ENCODE results near the gene EDC4.
"Not testable (repeated sequence)": the region's sequence is repeated elsewhere in the genome, so short reads cannot be mapped to it uniquely, and the experiment has no call there.

EDC4 gene

GRCh38 chr16:67855789-67856188 is 17.1 kb upstream of the EDC4 start:
- no peak overlapping the region for H3K27ac ChIP-seq (ENCODE audit: low read length)
- peaks cover 8% of the 10 kb centered on the region for H3K36me3 ChIP-seq (ENCODE audit: control insufficient read depth, low read depth, low read length)
- peaks cover 20% of the 10 kb centered on the region for H3K4me1 ChIP-seq (ENCODE audit: control insufficient read depth, low read depth, low read length)
- no peak overlapping the region for H3K4me3 ChIP-seq (ENCODE audit: low read length)
- H3K27me3 ChIP-seq (ENCODE audit: control insufficient read depth, insufficient read depth, low read length): no peaks in the 10 kb centered on the region
- H3K9ac ChIP-seq (ENCODE audit: low read length): no peak overlapping the region
- H3K9me3 ChIP-seq (ENCODE audit: control insufficient read depth, low read depth, low read length): no peaks in the 10 kb centered on the region

DNA sequence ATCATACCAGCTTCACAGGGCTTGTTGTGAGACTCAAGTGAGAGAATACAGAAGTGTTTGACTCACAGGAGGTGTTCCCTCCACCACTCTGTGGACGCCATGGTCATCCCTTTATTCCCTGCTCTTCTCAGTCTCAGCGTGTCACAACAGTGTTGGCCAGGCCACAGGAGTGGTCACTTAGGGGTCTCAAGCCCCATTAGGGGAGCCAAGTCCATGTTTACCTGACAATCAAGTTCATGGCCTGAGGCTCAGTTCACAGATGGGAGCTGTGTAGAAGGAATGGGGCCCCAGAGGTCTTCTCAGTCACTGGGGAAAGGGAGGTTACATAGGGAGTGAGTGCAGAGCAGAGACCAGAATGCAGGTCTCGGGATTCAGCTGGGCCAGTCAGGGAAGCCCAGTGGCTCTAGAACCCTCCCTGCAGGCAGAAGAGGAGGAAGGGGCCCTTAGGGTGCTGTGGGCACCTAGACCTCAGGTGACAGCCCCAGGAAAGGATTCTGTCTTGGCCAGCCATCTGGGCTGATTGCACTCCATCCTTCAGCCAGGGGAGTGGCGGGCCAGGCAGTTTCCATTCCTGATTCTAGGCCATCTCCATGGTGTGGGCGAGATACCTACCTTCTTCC is 15.8 kb upstream of the EDC4 start:
- H3K27ac ChIP-seq (ENCODE audit: low read length): peak overlapping the region; percentile 74
- peaks cover 20% of the 10 kb centered on the region for H3K4me1 ChIP-seq (ENCODE audit: control insufficient read depth, low read depth, low read length)
- H3K27me3 ChIP-seq (ENCODE audit: control insufficient read depth, insufficient read depth, low read length): no peaks in the 10 kb centered on the region
- H3K9ac ChIP-seq (ENCODE audit: low read length): peak overlapping the region; percentile 64
- peak overlapping the region; percentile 31 for H3K4me3 ChIP-seq (ENCODE audit: low read length)
- peaks cover 10% of the 10 kb centered on the region for H3K36me3 ChIP-seq (ENCODE audit: control insufficient read depth, low read depth, low read length)
- H3K9me3 ChIP-seq (ENCODE audit: control insufficient read depth, low read depth, low read length): no peaks in the 10 kb centered on the region

- peak overlapping the region; percentile 64 for H3K9ac ChIP-seq (ENCODE audit: low read length)
- peak overlapping the region; percentile 84 for H3K27ac ChIP-seq (ENCODE audit: low read length)
- H3K27me3 ChIP-seq (ENCODE audit: control insufficient read depth, insufficient read depth, low read length): no peaks in the 10 kb centered on the region
- H3K4me1 ChIP-seq (ENCODE audit: control insufficient read depth, low read depth, low read length): peaks cover 20% of the 10 kb centered on the region
- H3K9me3 ChIP-seq (ENCODE audit: control insufficient read depth, low read depth, low read length): no peaks in the 10 kb centered on the region
- H3K36me3 ChIP-seq (ENCODE audit: control insufficient read depth, low read depth, low read length): peaks cover 8% of the 10 kb centered on the region
- H3K4me3 ChIP-seq (ENCODE audit: low read length): peak overlapping the region; percentile 31
Measured at GRCh38 chr16:67857547-67858233, 15.2 kb upstream of the EDC4 start.

- peak overlapping the region; percentile 60 for H3K9ac ChIP-seq (ENCODE audit: low read length)
- peaks cover 8% of the 10 kb centered on the region for H3K36me3 ChIP-seq (ENCODE audit: control insufficient read depth, low read depth, low read length)
- peak overlapping the region; percentile 26 for H3K4me3 ChIP-seq (ENCODE audit: low read length)
- H3K4me1 ChIP-seq (ENCODE audit: control insufficient read depth, low read depth, low read length): peaks cover 20% of the 10 kb centered on the region
- H3K9me3 ChIP-seq (ENCODE audit: control insufficient read depth, low read depth, low read length): no peaks in the 10 kb centered on the region
- H3K27me3 ChIP-seq (ENCODE audit: control insufficient read depth, insufficient read depth, low read length): no peaks in the 10 kb centered on the region
- H3K27ac ChIP-seq (ENCODE audit: low read length): peak overlapping the region; percentile 84
Measured at GRCh38 chr16:67858500-67858899, 14.4 kb upstream of the EDC4 start.

GRCh38 chr16:67860589-67861398 is 12.1 kb upstream of the EDC4 start:
- no peaks in the 10 kb centered on the region for H3K27me3 ChIP-seq (ENCODE audit: control insufficient read depth, insufficient read depth, low read length)
- H3K4me1 ChIP-seq (ENCODE audit: control insufficient read depth, low read depth, low read length): peaks cover 20% of the 10 kb centered on the region
- no peaks in the 10 kb centered on the region for H3K9me3 ChIP-seq (ENCODE audit: control insufficient read depth, low read depth, low read length)
- peaks cover 13% of the 10 kb centered on the region for H3K36me3 ChIP-seq (ENCODE audit: control insufficient read depth, low read depth, low read length)
- no peak overlapping the region for H3K4me3 ChIP-seq (ENCODE audit: low read length)
- no peak overlapping the region for H3K27ac ChIP-seq (ENCODE audit: low read length)
- H3K9ac ChIP-seq (ENCODE audit: low read length): no peak overlapping the region

DNA sequence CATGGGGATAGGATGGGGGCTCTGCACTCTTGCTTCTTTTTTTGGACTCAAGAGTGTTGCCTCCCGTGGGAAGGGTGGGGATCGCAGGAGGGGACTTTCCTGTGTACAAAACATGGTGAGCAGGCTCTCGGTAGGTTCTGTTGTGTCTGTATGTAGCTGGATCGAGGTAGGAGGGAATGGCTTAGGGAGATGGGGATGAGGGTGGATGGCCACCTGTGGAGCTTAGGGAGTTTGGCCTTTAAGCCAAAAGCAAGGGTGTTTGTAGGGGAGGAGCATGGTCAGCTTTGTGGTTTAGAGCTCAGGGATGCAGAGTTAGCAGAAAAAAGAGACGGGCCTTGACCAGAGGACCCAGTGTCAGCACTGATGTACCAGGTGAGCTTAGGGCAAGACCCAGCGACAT is 11.0 kb upstream of the EDC4 start:
- Histone ChIP-seq H3K27ac (ENCODE audit: low read length) (no peak overlapping the region), H3K36me3 (ENCODE audit: control insufficient read depth, low read depth, low read length) (peaks cover 13% of the 10 kb centered on the region), H3K9ac (ENCODE audit: low read length) (no peak overlapping the region), H3K4me3 (ENCODE audit: low read length) (no peak overlapping the region), H3K9me3 (ENCODE audit: control insufficient read depth, low read depth, low read length) (no peaks in the 10 kb centered on the region), H3K27me3 (ENCODE audit: control insufficient read depth, insufficient read depth, low read length) (no peaks in the 10 kb centered on the region), H3K4me1 (ENCODE audit: control insufficient read depth, low read depth, low read length) (peaks cover 16% of the 10 kb centered on the region)

DNA sequence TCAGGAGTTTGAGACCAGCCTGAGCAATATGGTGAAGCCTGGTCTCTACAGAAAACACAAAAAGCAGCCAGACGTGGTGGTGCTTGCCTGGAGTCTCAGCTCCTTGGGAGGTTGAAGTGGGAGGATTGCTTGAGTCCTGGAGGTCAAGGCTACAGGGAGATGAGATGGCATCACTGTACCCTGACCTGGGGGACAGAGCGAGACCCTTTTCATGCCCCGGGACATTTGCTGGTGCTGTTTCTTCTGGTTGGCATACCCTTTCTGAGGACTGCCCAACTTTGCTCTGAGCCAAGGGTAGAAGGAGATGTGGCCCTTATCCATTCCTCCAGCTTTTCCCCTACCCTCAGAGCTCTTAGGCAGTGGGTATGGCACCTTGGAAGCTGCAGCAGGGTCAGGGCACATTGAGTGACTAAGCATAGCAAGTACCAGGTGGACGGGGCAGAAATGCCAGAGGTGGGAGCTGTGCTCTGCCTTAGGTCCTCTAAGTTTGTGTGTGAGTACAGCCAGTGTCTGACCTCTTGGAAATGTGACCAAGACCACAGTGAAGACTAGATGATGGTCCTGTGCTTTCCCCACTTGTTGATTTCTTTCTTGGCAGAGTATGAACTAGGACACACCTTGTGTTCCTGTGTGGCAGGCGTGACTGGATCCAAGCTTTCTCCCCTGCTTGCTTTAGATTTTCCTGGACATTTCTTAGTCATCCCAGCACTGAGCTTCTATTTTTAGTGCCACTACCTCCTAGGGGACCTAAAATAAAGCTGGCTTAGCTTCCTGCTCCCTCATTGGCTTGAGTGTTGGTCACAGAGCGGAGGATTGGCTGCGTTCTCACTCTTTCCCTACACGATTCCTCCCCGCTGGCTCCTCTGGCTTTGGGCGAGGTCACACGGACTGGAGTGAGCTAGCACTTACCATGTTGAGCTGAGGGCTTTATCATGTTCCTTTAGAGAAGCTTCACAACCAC is 9.9 kb upstream of the EDC4 start:
- Histone ChIP-seq H3K4me3 (ENCODE audit: low read length) (no peak overlapping the region), H3K4me1 (ENCODE audit: control insufficient read depth, low read depth, low read length) (peaks cover 6% of the 10 kb centered on the region), H3K27ac (ENCODE audit: low read length) (no peak overlapping the region), H3K27me3 (ENCODE audit: control insufficient read depth, insufficient read depth, low read length) (no peaks in the 10 kb centered on the region), H3K9ac (ENCODE audit: low read length) (no peak overlapping the region), H3K9me3 (ENCODE audit: control insufficient read depth, low read depth, low read length) (no peaks in the 10 kb centered on the region), H3K36me3 (ENCODE audit: control insufficient read depth, low read depth, low read length) (peaks cover 20% of the 10 kb centered on the region)

GRCh38 chr16:67864044-67864443 is 8.8 kb upstream of the EDC4 start:
- H3K27ac ChIP-seq (ENCODE audit: low read length); H3K4me1 ChIP-seq (ENCODE audit: control insufficient read depth, low read depth, low read length); H3K27me3 ChIP-seq (ENCODE audit: control insufficient read depth, insufficient read depth, low read length); H3K4me3 ChIP-seq (ENCODE audit: low read length); H3K9me3 ChIP-seq (ENCODE audit: control insufficient read depth, low read depth, low read length); H3K9ac ChIP-seq (ENCODE audit: low read length): not testable (repeated sequence)
- H3K36me3 ChIP-seq (ENCODE audit: control insufficient read depth, low read depth, low read length): peaks cover 26% of the 10 kb centered on the region

DNA sequence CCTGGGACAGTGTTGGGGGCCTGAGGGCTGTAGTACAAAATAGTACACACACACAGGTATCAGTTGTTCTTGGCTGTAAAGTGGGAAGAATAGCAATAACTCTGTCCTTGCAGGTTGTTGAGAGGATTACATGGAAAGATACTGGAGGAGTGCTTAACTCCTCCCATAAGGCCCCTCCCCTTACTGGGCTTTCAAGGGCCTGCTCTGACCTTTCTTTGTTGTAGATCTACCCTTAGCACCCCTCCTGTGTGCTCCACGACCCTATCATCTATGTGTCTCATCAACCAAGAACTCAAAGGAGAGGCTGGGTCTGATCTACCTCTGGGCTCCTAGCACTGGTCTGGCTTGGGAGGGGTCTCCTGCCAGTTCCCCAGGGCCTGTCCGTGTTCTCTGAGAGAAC is 8.3 kb upstream of the EDC4 start:
- Histone ChIP-seq H3K9ac (ENCODE audit: low read length) (no peak overlapping the region), H3K4me1 (ENCODE audit: control insufficient read depth, low read depth, low read length) (no peaks in the 10 kb centered on the region), H3K36me3 (ENCODE audit: control insufficient read depth, low read depth, low read length) (peaks cover 27% of the 10 kb centered on the region), H3K27ac (ENCODE audit: low read length) (no peak overlapping the region), H3K27me3 (ENCODE audit: control insufficient read depth, insufficient read depth, low read length) (no peaks in the 10 kb centered on the region), H3K9me3 (ENCODE audit: control insufficient read depth, low read depth, low read length) (no peaks in the 10 kb centered on the region), H3K4me3 (ENCODE audit: low read length) (no peak overlapping the region)

- Histone ChIP-seq H3K36me3 (ENCODE audit: control insufficient read depth, low read depth, low read length) (peaks cover 35% of the 10 kb centered on the region), H3K9me3 (ENCODE audit: control insufficient read depth, low read depth, low read length) (no peaks in the 10 kb centered on the region), H3K4me1 (ENCODE audit: control insufficient read depth, low read depth, low read length) (no peaks in the 10 kb centered on the region), H3K4me3 (ENCODE audit: low read length) (no peak overlapping the region), H3K27ac (ENCODE audit: low read length) (no peak overlapping the region), H3K27me3 (ENCODE audit: control insufficient read depth, insufficient read depth, low read length) (no peaks in the 10 kb centered on the region), H3K9ac (ENCODE audit: low read length) (no peak overlapping the region)
Measured at GRCh38 chr16:67865318-67865717, 7.5 kb upstream of the EDC4 start.

DNA sequence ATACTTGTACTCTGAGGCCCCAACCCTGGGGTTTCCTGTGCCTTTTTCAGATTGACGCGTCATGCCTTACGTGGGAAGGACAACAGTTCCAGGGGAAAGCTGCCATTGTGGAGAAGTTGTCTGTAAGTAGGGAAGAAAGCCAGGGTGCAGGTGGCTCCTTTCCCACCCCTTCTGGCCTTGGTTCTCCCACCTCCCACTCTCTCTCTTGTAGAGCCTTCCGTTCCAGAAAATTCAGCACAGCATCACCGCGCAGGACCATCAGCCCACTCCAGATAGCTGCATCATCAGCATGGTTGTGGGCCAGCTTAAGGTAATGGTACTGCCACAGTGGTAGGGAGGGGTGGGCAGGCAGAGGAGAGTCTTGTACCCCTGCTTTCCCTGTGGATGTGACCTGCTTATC is 4.6 kb upstream of the EDC4 start:
- no peak overlapping the region for H3K4me3 ChIP-seq (ENCODE audit: low read length)
- H3K4me1 ChIP-seq (ENCODE audit: control insufficient read depth, low read depth, low read length): no peaks in the 10 kb centered on the region
- no peaks in the 10 kb centered on the region for H3K9me3 ChIP-seq (ENCODE audit: control insufficient read depth, low read depth, low read length)
- no peak overlapping the region for H3K9ac ChIP-seq (ENCODE audit: low read length)
- H3K27me3 ChIP-seq (ENCODE audit: control insufficient read depth, insufficient read depth, low read length): no peaks in the 10 kb centered on the region
- H3K27ac ChIP-seq (ENCODE audit: low read length): no peak overlapping the region
- H3K36me3 ChIP-seq (ENCODE audit: control insufficient read depth, low read depth, low read length): peaks cover 32% of the 10 kb centered on the region

Measured in iPS-18a (cell line).